Right renal cortex interstitium (tissue), 3 donors: ENCODE data around the gene BAD. TPM values are rescaled to one million over a fixed set of nuclear protein-coding genes. Genes with fewer than 3 reads are reported as not detected.
A peak's percentile ranks its signal among the peaks of the same experiment; 100 is the strongest.
"Not testable (repeated sequence)": the region's sequence is repeated elsewhere in the genome, so short reads cannot be mapped to it uniquely, and the experiment has no call there.

Experiments used
- DNase-seq, 3 donors: peaks; one replicate each; pipeline ENCODE4 v3.0.0-alpha.2; 2013; ENCODE audit warnings: low read depth in 3 of 3, low spot score in 2 of 3
- polyA plus RNA-seq, 3 donors: library from polyadenylated mRNA; unstranded; fragments of 120-200 nt; gene quantifications; one replicate each; pipeline ENCODE4 v1.2.1, GENCODE V29; 2013; ENCODE audit not compliant: insufficient read length in 3 of 3

BAD gene
- polyA plus RNA-seq, 3 donors = 33.6 to 45.9 (median 41.2) TPM

DNA sequence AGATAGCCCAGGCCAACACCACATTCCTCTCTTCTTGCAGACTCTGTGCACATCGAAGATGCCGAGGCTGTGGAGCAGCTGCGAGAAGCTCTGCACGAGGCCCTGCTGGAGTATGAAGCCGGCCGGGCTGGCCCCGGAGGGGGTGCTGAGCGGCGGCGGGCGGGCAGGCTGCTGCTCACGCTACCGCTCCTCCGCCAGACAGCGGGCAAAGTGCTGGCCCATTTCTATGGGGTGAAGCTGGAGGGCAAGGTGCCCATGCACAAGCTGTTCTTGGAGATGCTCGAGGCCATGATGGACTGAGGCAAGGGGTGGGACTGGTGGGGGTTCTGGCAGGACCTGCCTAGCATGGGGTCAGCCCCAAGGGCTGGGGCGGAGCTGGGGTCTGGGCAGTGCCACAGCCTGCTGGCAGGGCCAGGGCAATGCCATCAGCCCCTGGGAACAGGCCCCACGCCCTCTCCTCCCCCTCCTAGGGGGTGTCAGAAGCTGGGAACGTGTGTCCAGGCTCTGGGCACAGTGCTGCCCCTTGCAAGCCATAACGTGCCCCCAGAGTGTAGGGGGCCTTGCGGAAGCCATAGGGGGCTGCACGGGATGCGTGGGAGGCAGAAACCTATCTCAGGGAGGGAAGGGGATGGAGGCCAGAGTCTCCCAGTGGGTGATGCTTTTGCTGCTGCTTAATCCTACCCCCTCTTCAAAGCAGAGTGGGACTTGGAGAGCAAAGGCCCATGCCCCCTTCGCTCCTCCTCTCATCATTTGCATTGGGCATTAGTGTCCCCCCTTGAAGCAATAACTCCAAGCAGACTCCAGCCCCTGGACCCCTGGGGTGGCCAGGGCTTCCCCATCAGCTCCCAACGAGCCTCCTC lies 31.4 kb upstream of the BAD start:
- DNase-seq = not testable (repeated sequence)

DNA sequence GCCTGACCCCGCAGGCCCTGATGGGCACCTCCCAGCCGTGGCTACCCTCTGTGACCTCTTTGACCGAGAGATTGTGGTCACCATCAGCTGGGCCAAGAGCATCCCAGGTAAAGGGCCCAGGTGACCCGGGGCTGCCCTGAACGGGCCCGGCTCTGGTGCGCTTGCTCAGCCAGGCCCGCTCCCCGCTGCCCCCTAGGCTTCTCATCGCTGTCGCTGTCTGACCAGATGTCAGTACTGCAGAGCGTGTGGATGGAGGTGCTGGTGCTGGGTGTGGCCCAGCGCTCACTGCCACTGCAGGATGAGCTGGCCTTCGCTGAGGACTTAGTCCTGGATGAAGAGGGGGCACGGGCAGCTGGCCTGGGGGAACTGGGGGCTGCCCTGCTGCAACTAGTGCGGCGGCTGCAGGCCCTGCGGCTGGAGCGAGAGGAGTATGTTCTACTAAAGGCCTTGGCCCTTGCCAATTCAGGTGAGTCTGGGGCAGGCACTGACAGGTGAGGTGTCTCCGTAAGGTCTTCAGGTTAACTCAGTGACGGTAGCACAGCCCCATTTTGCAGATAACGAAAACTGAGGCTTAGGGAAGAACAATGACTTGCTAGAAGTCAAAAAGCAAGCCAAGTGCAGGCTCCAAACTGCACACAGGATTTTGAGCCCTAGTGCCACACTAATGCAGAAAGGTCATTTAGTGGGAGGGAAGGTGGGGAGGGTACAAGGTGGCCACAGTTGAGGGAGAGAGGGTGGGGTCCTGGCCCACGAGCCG lies 30.5 kb upstream of the BAD start:
- DNase-seq = no peak

DNA sequence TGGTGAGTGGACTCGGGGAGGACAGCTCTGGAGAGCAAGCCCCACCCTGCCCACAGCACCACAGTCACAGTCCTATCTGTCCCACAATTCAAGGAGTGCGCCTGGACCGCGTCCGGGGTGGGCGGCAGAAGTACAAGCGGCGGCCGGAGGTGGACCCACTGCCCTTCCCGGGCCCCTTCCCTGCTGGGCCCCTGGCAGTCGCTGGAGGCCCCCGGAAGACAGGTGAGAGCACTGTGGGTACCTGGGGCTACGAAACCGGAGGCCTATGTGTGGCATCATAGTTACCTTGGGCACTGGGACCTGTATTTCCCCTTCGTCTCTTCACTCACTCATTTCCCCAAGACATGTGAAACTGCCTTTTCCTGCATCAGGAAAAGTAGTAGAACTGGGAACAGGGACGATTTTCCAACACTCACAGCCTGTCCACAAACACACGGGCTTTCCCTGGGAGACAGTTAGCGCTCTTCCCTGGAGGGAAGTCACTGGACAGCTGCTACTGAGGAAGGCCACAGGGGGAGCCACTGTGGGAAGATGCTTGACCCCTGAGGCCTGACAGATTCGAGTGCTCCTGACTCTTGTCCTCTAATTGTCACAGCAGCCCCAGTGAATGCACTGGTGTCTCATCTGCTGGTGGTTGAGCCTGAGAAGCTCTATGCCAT lies 29.8 kb upstream of the BAD start:
- no peak for DNase-seq

DNA sequence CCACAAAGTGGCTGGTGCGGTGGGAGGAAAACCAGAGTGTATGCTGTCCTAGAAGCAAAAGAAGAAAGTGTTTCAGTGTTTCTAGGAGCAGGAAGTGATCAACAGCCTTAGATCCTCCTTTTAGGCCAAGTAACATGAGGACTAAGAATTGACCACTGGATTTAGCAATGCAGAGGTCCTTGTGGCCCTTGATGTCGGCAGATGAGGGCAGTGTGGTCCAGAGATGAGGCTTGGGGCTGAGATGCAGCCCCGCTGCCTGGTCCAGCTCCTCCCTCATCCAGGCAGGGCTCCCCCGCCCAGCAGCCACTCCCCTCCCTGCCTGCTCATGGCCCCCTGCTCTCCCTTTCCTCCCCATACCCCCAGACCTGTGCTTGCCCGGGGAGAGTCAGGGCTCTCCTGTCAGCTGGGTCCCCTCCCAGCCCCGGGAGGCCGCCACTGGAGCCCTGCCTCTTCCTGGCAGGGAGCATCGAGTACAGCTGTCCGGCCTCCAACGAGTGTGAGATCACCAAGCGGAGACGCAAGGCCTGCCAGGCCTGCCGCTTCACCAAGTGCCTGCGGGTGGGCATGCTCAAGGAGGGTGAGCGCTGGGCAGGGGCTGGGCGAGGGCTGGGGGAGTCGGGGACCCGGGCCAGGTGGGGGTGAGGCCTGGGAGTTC lies 29.2 kb upstream of the BAD start:
- DNase-seq = no peak

DNA sequence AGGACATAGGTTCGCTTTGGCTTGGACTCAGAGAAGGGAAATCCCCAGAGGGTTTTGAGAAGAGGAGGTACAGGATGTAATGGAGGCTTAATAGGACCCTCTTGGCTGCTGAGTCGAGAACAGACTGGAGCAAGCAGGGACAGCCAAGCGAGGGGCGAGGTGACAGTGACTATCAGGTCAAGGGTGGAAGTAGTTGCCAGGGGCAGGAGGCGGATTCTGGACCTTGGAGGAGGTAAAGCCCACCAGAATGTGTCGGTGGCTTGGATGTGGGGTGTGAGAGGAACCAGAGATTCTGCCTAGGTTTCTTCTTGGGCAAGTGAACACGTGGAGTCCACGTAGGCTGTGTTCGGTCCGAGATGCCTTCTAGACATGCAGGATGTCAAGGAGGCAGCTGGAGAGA lies 28.5 kb upstream of the BAD start:
- no peak for DNase-seq

DNA sequence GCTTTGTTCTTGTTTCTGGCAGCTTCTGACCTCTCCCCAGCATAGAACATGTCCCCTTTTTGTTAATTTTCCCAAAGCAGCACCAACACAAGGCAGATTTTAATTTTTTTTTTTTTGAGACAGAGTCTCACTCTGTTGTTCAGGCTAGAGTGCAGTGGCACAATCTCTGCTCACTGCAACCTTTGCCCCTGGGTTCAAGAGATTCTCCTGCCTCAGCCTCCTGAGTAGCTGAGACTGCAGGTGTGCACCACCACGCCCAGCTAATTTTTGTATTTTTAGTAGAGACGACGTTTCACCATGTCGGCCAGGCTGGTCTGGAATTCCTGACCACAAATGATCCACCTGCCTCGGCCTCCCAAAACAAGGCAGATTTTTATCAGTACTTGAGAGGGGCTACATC lies 23.3 kb upstream of the BAD start:
- not testable (repeated sequence) for DNase-seq

DNA sequence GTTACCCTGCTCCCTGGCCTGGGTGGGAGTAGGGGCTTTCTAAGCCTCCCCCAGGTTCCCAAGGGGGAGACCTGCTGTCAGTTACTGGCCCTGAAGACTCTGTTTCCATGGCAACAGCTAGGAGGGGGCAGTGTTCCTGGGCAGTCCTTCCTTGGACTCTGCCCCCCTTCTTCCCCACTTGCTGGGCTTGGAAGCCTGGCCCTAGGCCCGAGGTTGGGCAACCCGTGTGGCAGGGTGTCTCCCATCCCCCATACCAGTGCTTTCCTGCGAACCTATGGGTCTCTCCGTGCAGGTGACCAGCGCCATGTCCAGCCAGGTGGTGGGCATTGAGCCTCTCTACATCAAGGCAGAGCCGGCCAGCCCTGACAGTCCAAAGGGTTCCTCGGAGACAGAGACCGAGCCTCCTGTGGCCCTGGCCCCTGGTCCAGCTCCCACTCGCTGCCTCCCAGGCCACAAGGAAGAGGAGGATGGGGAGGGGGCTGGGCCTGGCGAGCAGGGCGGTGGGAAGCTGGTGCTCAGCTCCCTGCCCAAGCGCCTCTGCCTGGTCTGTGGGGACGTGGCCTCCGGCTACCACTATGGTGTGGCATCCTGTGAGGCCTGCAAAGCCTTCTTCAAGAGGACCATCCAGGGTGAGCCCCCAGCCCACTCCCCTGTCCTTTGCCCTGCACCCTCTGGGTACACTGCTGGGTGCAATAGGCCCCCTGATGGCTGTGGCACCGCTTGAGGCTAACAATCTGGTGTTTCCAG lies 22.6 kb upstream of the BAD start:
- no peak for DNase-seq

DNA sequence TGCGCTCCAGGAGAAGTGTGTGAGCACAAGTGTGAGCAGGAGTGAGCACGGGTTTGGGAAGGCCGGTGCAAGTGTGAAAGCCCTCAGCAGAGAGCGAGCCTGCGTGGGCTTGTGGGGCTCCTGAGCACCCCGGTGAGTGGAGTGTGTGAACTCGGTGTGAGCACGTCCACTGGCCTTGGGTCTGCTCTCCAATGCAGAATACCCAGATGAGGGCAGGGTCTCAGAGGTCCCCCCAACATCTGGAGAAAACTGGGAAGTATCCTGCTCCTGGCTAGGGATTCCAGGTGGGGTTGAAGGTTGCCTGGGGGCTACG lies 22.1 kb upstream of the BAD start:
- no peak for DNase-seq

DNA sequence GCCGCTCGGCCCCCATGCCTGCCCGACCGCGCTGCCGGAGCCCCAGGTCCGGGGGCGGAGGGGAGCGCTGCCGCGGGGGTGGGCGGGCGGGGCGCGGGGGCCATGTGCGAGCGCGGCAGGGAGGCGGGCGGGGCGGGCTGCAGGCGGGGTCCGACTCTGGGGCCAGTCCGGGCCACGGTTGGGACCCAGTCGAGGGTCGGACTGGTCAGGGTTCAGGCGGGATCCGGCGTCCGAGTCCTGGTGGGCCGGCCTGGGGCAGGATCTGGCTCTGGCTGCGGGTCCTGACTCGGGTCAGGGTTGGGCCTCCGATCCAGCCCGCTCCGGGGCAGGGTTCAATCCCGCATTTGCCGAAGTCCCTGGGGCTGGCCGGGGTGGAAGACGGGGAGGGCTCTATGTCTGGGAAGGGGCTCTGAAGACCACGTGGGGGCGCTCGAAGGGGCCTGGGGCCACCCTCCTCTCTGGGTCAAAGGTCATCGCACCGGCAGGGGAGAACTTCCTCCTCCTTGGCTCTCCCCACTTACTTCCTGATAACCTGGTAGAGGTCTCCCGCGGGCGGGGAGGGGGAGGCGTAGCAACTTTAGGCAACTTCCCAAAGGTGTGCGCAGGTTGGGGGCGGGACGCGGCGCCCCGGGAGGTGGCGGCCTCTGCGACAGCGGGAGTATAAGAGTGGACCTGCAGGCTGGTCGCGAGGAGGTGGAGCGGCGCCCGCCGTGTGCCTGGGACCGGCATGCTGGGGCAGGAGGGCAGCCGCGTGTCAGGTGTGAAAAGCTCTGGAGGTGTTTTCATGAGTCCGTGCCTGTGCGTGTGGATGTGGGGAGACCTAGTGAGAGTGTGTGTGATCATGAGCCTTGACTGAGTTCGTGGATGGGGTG lies 21.5 kb upstream of the BAD start:
- DNase-seq = no peak

DNA sequence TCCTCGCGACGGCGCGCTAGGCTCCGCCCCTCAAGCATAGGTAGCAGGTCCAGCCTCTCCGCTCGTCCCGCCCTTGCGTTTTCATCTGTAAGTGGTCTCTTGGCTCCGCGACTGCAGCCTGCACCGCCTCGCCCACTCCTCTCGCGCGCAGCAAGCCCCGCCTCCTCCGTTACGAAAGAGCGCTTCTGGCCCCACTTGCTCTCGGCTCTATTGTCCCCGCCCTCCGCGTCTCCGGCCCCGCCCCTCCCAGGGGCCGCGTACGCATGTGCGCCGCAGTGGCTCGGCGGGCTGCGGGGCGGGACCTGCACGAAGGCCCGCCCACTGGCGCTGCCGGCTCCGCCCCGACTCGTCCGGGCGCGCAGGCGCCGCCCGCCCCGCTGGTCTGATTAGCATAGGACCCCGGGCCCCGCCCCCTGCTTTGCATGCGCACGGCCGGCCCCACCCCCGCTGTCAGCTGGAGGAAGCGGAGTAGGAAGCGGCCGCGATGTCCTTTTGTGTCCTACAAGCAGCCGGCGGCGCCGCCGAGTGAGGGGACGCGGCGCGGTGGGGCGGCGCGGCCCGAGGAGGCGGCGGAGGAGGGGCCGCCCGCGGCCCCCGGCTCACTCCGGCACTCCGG lies 20.7 kb upstream of the BAD start, which contains the start of gene ESRRA:
Gene ESRRA (plus strand): TSS at position 450 of the 616 bp plus-strand sequence. CDS start 1,656 bp downstream, outside the sequence.
- peak; percentile 90 to 95 (median 94) for DNase-seq

DNA sequence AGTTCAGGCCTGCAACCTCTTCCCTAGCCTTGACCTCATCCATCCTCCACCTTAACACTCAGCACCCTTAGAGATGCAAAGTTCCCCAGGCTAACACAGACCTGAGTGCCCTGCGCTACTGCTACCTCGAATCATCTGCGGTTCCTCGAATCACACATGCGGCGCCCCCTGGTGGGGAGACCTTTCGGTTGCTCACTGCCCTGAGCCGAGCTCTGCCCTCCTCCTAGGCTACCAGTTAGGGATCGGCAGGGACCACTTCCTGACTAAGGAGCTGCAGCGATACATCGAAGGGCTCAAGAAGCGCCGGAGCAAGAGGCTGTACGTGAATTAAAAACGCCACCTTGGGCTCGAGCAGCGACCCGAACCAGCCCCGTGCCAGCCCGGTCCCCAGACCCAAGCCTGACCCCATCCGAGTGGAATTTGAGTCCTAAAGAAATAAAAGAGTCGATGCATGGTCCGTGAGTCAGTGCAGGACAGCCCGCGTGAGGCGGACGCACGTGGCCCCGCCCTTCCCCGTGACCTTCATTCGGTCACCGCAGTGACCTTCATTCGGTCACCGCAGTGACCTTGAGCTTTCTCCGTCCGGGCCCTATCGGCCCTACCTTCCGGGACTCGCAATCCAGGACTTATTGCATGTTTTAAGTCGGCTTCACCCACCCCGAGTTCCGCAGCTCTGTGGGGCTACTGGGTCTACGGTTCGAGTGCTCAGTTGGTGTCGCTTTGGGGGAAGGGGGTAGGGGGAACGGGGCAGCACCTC lies 20.0 kb upstream of the BAD start:
- DNase-seq = peak in 2 of 3 donors; percentile 67 to 77

DNA sequence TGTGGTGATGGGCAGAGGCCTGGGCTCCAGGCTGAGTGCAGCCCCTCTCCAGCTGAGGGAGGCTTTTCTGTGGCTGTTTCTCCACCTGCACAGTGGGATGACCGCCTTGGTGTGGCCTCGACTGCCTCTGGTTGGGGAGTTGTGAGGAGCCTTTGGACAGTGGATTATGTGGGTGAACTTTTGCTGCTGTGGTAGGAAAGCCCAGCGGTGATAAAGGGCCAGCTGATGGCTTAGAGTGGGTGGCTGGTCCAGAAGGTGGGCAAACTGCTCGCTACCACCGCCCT lies 19.5 kb upstream of the BAD start:
- no peak for DNase-seq

DNA sequence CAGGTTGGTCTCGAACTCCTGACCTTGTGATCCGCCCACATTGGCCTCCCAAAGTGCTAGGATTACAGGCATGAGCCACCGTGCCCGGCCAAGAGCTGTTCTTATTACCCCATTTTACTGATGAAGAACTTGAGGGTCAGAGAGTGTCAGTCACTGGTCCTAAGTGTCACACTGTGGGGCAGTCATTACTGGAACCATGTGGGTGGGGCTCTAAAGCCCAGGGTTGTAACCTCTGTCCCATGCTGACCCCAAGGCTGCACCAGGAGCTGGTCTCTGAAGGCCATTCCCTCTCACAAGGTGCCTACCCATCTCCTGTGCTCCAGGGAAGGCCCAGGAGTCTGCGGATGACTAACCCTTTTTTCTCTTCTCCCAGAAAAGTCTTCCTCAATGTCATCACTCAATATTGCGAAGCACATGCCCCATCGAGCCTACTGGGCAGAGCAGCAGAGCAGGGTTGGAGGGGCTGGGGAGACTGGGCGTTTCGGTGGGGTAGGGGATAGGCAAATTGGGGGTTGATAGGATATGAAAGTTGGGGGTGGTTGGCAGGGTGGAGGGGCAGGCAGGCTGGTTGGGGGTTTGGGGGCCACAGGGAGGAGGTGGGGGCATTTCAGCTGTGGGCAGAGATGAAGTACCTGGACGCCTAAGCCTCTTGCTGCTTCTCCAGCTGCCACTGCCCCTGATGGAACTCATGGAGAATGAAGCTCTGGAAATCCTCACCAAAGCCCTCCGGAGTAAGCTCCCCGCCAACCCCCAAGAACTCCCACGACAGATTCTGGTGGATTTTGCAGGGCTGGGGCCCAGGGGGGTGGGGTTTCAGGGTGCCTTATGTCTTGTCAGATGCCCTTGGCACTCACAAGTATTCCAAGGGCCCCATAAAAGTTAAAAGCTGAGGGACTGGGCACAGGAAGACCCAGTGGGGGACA lies 18.9 kb upstream of the BAD start:
- no peak for DNase-seq

DNA sequence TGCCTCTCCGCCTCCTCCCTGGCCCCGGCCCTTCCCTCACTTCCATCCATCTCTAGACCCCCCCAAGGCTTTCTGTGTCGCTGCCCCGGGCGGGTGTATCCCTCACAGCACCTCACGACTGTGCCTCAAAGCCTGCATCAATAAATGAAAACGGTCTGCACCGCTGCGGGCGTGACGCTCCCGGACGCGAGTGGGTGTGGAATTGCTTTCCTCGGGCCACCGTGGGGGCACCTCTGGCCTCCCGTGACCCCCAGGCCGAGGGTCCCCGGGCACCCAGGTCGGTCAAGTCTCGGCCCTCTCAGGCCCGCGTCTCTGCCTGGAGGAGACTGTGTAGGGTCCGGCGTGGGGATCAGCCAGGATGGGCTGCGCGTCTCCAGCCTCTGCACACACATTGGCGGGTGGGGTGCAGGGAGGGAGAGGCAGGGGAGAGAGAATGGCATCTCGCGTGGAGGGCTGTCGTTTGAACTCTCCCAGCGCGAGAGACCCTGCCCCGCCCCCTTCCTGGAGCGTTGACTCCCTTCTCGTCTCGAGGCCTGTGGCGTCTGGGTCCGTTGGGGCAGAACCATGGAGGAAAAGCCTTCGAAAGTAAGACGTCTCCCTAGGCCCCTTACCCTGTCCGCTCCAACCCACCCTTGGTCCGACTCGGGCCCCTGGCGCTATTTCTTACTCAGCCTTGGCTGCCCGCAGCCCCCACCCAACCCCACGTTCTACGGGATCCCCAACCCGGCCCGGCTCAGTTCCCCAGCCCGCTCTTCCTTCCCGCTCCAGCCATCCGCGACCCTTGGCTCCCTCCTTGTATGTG lies 15.6 kb upstream of the BAD start, which contains the start of gene CATSPERZ:
Gene CATSPERZ (plus strand): TSS at position 512 of the 802 bp plus-strand sequence. CDS start 53 bp downstream, at position 565.
- DNase-seq = no peak

DNA sequence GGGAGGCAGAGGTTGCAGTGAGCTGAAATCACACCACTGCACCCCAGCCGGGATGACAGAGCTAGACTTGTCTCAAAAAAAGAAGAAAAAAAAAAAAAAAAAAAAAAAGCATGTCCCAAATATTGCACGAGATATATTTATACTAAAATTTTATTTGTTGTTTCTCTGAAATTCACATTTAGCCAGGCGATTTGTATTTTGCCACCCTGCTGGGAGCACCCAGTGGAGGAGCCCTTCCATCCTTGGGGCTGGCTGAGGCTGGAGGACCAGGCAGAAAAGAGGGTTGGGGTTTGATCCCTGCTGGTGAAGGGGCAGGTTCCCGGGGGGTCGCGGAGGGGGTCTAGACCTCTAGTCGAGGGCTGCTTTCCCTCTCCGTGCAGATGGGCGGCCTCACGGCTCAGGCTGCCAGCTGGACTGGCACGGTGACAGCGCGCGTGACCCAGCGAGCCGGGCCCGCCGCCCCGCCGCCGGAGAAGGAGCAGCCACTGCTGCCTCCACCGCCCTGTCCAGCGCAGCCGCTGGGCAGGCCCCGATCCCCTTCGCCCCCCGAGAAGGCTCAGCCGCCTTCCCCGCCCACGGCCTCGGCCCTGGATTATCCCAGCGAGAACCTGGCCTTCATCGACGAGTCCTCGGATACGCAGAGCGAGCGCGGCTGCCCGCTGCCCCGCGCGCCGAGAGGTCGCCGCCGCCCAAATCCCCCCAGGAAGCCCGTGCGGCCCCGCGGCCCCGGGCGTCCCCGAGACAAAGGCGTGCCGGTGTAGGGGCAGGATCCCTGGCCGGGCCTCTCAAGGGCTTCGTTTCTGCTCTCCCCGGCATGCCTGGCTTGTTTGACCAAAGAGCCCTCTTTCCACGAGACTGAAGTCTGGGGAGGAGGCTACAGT lies 14.7 kb upstream of the BAD start:
- DNase-seq = no peak
